PFSK-1 (cell line): ENCODE measurements around the gene GHRL.

ENCODE experiments used
- SIN3A ChIP-seq: IDR thresholded peaks from 2 replicates; pipeline ENCODE4 v1.6.1; 2012; ENCODE audit warnings: mild to moderate bottlenecking, low read length, moderate library complexity, borderline replicate concordance; ENCODE audit not compliant: insufficient read depth
- TAF1 ChIP-seq: IDR thresholded peaks from 2 replicates; pipeline ENCODE4 v1.6.1; 2012; ENCODE audit warnings: low read length, control low read depth, borderline replicate concordance; ENCODE audit not compliant: insufficient read depth

- TF ChIP-seq TAF1 = no peak
- TF ChIP-seq SIN3A = no peak
Measured at GRCh38 chr3:10278501-10278900, 14.2 kb downstream of the GHRL start.
